Dedifferentiated amniotic fluid mesenchymal stem cell (primary cell): Measurements from ENCODE around the gene UBA5.
A peak's percentile ranks its signal among the peaks of the same experiment; 100 is the strongest.

ENCODE experiments used
- DNase-seq: peaks from one replicate; pipeline ENCODE4 v3.0.0-alpha.2; 2016; ENCODE audit errors: extremely low spot score

Gene UBA5

GRCh38 chr3:132654190-132654589 is 5.9 kb upstream of the UBA5 start:
- DNase-seq, result no peak

GRCh38 chr3:132654721-132655120 is 5.4 kb upstream of the UBA5 start:
- DNase-seq, result no peak

GRCh38 chr3:132655471-132655870 is 4.7 kb upstream of the UBA5 start:
- no peak for DNase-seq

GRCh38 chr3:132657869-132658747 is 2.0 kb upstream of the UBA5 start:
- no peak for DNase-seq

GRCh38 chr3:132659000-132659364 is 1.1 kb upstream of the UBA5 start:
- DNase-seq, result peak; percentile 36

GRCh38 chr3:132659365-132660051 is 621 bp upstream of the UBA5 start, which contains the start of gene ACAD11:
Gene ACAD11, minus strand, starts transcription at chr3:132659809. Its CDS starts 58 bp downstream, at chr3:132659751.
- DNase-seq, result peak; percentile 72

- DNase-seq, result no peak
These were observed 612 bp downstream of the UBA5 start for GRCh38 chr3:132660811-132661070.

GRCh38 chr3:132661101-132661500 is 972 bp downstream of the UBA5 start:
- no peak for DNase-seq

- DNase-seq, result no peak
These were observed 2.1 kb downstream of the UBA5 start for GRCh38 chr3:132662212-132662611.

GRCh38 chr3:132665230-132665745 is 5.2 kb downstream of the UBA5 start:
- no peak for DNase-seq

- DNase-seq, result no peak
These were observed 9.2 kb downstream of the UBA5 start for GRCh38 chr3:132669256-132669777.

- DNase-seq, result no peak
These were observed 15.3 kb downstream of the UBA5 start for GRCh38 chr3:132675408-132675807.

- no peak for DNase-seq
These were observed 19.8 kb downstream of the UBA5 start for GRCh38 chr3:132679911-132680310.

- DNase-seq, result no peak
These were observed 21.3 kb downstream of the UBA5 start for GRCh38 chr3:132681421-132681820.

- DNase-seq, result no peak
These were observed 22.1 kb downstream of the UBA5 start for GRCh38 chr3:132682201-132682600.

- no peak for DNase-seq
These were observed 29.9 kb downstream of the UBA5 start for GRCh38 chr3:132690040-132690439.

- no peak for DNase-seq
These were observed 34.9 kb downstream of the UBA5 start for GRCh38 chr3:132694991-132695390.

GRCh38 chr3:132695422-132695821 is 35.3 kb downstream of the UBA5 start:
- no peak for DNase-seq

- no peak for DNase-seq
These were observed 43.6 kb downstream of the UBA5 start for GRCh38 chr3:132703733-132704132.

- DNase-seq, result no peak
These were observed 49.6 kb downstream of the UBA5 start for GRCh38 chr3:132709761-132710160.

GRCh38 chr3:132710311-132710710 is 50.2 kb downstream of the UBA5 start:
- DNase-seq, result no peak

GRCh38 chr3:132713977-132714727 is 54.0 kb downstream of the UBA5 start:
- DNase-seq, result no peak
